Liver (tissue), 3 donors: Measurements from ENCODE around the gene RIPK1.

Experiments used
- CTCF ChIP-seq: fragments of 150-350 bp; IDR thresholded peaks from 2 replicates; pipeline ENCODE4 v1.5.1; 2017; ENCODE audit warnings: improper control_type of control experiment, low read depth, low read length; ENCODE audit not compliant: missing input control
- EGR1 ChIP-seq, 2 donors: IDR thresholded peaks; 2 replicates each; pipeline ENCODE4 v1.6.1; 2016 to 2018; ENCODE audit warnings: antibody characterized with exemption in 2 of 2, low read depth in 2 of 2
- FOXA1 ChIP-seq: IDR thresholded peaks from 2 replicates; pipeline ENCODE4 v1.6.1; 2016; ENCODE audit warnings: antibody characterized with exemption
- JUND ChIP-seq, 2 donors: IDR thresholded peaks; 2 replicates each; pipeline ENCODE4 v1.6.1; 2016; ENCODE audit warnings: antibody characterized with exemption in 2 of 2
- MAX ChIP-seq: IDR thresholded peaks from 2 replicates; pipeline ENCODE4 v1.6.1; 2016; ENCODE audit warnings: antibody characterized with exemption
- NR2F2 ChIP-seq: IDR thresholded peaks from 2 replicates; pipeline ENCODE4 v1.6.1; 2016; ENCODE audit warnings: antibody characterized with exemption
- RAD21 ChIP-seq, 2 donors: IDR thresholded peaks; 2 replicates each; pipeline ENCODE4 v1.6.1; 2016; ENCODE audit warnings: antibody characterized with exemption in 2 of 2, mild to moderate bottlenecking in 2 of 2
- RXRA ChIP-seq, 2 donors: IDR thresholded peaks; 2 replicates each; pipeline ENCODE4 v1.6.1; 2017 to 2018; ENCODE audit warnings: antibody characterized with exemption in 2 of 2, mild to moderate bottlenecking in 1 of 2
- SP1 ChIP-seq: IDR thresholded peaks from 2 replicates; pipeline ENCODE4 v1.6.1; 2018; ENCODE audit warnings: antibody characterized with exemption, mild to moderate bottlenecking
- TAF1 ChIP-seq: conservative IDR thresholded peaks from 2 replicates; pipeline ENCODE4 v1.6.1; 2016; ENCODE audit warnings: antibody characterized with exemption, mild to moderate bottlenecking
- YY1 ChIP-seq: IDR thresholded peaks from 2 replicates; pipeline ENCODE4 v1.6.1; 2016; ENCODE audit warnings: antibody characterized with exemption, mild to moderate bottlenecking
- donor health status: healthy.
- donor health status: healthy.

- TF ChIP-seq TAF1 (no peak), FOXA1 (no peak), CTCF (no peak), RAD21 (IDR thresholded peaks at IDR 0.05) (no peak), MAX (no peak), EGR1 (IDR thresholded peaks at IDR 0.05; ENCODE audit: low read depth in 2 of 2) (no peak), SP1 (no peak), YY1 (no peak), RXRA (IDR thresholded peaks at IDR 0.05) (no peak), NR2F2 (no peak), JUND (IDR thresholded peaks at IDR 0.05) (no peak)
These were observed 9.1 kb downstream of the RIPK1 start for GRCh38 chr6:3077430-3077829.
